DLD1 (cell line): ENCODE measurements around the gene STAT5B.

Source experiments
- in situ Hi-C: cut with HindIII; loops from 2 replicates; pipeline ENCODE4 v1.10.0; 2017; ENCODE audit warnings: low sequenced_read_pairs

The STAT5B gene

GRCh38 chr17:42276359-42276608, at the start of gene STAT5B:
STAT5B (minus strand) TSS chr17:42276391; CDS start chr17:42232127, 44,264 bp downstream.
- in situ Hi-C loops = no loop called here

DNA sequence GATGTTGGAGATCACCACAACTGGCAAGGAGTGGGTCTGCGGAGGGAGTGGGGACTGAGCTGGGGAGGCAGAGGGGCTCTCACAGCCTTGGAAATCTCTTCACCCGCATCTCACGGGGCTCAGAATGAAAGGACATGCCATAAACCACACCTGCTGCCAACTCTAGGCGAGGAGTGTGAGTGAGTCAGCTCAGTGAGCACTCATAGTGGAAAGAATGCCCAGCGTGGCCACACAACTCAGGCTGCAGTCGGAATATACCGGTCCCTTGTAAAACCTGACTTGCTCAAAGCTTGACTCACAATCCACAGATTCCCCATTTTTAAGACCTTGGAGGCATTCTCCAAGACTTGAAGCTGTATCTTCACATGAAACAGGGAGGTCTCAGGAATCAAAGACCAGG, 48.8 kb upstream of the STAT5B start:
- in situ Hi-C loops = no loop called here

DNA sequence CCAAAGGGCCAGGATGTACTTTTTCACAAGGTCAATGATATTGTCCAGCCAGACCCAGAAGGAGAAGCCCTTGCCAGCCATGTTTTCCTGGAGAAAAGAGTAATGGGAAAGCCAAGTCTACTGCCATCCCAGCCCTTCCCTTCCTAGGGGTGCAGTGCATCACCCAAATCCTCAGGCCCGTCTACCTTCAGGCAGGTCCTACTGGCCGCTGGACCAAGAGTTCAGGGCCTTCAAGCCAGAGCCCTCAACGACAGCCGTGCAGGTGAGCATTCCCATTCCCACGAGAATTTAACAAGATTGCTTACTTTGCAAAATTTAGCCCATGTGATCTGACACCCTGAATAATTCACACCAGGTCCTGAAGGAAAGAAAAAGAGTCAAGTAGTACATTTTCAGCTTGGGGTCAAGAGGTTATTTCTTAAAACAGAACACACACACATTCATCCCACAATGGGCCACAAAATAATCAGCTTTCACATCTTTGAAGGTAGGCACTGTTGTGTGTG, 47.1 kb upstream of the STAT5B start:
- in situ Hi-C loops = loop anchor here (25.0 kb wide), 1 partner anchor 189 kb away; no protein-coding TSS in a partner anchor

DNA sequence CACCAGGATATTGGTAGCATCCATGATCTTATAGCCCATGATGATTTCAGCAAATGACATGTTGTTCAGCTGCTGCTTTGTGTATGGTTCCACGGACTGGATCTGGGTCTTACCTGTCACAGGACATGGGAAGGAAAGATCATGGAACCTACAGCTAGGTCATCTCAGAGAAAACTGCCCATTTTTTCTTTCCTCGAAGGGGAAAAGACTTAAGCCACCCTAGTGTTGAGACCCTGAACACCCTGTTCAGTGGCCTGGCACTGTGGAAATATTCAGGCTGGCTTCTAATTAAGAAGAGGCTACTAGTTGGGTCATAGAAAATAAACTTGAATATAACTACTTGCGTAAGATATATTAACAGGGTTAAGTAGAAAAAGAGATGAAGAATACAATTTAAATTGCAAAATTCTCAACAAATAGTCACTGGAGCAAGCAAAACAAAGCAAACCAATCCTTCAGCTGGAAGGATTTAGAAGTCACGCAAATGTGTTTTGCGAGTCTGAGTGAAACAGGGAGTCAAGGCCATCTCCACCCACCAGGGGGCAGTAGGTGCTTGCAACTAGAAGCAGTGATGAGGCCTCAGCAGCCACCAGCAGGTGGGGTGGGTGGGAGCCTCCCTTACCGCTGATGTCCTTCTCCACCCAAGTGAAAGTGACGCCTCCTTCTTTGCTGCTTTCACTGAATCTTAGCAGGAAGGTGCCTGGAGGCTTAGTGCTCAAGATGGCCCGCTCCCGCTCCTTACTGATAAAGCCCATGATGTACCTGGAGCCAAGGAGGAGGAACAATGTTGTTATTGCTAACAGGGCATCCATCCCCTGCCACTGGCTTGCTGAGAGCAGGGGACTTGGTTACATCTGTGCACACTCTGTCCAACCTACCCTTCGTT, 46.4 kb upstream of the STAT5B start:
- in situ Hi-C loops = loop anchor here (25.0 kb wide), 1 partner anchor 190 kb away; no protein-coding TSS in a partner anchor

- in situ Hi-C loops = loop anchor here (25.0 kb wide), 1 partner anchor 191 kb away; no protein-coding TSS in a partner anchor
Observed at GRCh38 chr17:42321555-42321954, 45.4 kb upstream of the STAT5B start.

DNA sequence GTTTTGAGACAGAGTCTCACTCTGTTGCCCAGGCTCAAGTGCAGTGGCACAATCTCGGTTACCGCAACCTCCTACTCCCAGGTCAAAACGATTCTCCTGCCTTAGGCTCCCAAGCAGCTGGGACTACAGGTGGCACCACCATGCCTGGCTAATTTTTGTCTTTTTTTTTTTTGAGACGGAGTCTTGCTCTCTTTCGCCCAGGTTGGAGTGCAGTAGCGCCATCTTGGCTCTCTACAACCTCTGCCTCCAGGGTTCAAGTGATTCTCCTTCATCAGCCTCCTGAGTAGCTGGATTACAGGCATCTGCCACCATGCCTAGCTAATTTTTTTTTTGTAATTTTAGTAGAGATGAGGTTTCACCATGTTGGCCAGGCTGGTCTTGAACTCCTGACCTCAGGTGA, 41.8 kb upstream of the STAT5B start:
- in situ Hi-C loops = loop anchor here (25.0 kb wide), 1 partner anchor 194 kb away; no protein-coding TSS in a partner anchor

- in situ Hi-C loops = loop anchor here (25.0 kb wide), 1 partner anchor 195 kb away; no protein-coding TSS in a partner anchor
Observed at GRCh38 chr17:42317266-42317845, 41.2 kb upstream of the STAT5B start.

DNA sequence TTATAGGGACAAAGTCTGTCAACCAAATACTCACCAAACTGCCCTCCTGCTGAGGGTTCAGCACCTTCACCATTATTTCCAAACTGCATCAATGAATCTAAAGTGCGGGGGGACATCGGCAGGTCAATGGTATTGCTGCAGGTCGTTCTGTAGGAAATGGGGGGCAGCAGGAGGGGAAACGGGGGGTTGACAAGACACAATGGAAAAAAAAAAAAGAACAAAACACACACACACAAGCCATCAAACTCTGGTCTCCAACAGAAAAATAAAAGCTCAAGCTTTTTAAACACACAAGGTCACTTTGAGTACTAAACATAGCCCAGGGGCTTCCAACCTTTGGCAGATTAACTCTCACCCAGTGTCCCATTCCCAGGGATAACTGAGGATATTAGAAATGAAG, 40.6 kb upstream of the STAT5B start:
- in situ Hi-C loops = loop anchor here (25.0 kb wide), 1 partner anchor 196 kb away; no protein-coding TSS in a partner anchor

GRCh38 chr17:42315402-42316156, 39.4 kb upstream of the STAT5B start:
- in situ Hi-C loops = loop anchor here (25.0 kb wide), 1 partner anchor 197 kb away; no protein-coding TSS in a partner anchor

DNA sequence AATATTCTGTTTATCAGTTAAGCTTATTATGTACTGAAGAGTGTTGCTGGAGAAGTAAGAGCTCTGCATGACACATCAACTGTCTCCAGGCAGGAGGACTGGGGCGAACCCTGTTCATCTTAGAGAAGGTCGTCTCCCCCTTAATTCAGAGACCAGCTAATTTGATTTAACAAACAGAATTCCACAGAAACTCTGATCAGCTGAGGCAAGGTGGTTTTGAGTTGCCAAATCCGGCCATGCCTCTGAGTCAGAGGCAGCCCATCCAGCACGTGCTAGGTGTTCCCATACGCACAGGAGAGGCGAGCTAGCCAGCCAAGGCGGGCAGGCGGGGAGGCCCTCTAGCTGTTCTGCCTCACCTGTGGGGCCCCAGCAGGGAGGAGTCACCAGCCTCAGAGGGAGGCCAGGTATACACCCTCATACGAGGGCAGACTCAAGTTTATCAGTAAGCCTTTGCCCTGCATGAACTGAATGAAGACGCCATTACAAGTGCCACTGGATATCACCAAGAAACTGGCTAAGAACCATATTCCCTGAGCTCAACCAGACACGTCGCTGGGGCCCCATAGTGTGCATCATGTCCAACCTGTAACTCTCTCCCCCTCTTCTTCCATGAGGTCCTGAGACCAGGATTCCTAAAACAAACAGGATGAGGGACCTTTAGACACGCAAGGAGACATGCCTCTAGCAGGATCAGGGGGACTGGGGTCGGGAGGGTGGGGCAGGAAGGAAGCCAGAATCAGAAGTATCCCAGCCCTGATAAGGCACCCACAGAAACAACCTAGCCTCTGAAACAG, 37.8 kb upstream of the STAT5B start:
- in situ Hi-C loops = loop anchor here (25.0 kb wide), 1 partner anchor 198 kb away; no protein-coding TSS in a partner anchor

DNA sequence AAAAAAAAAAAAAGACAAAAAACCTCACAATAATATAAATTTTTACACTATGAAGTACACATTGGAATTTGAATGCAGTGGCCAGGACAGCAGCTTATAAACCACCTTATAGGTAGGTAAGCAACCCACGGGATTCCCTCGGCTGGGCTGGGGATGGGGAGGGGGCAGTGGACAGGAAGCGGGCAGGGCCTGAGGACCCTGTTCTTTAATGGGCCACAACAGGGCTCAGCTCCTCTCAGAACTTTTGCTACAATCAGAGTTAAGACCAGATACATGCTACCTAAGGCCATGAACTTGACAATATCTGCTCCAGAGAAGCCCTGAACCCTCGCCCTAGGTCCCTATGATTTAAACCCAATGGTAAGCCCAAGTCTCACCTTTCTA, 37.2 kb upstream of the STAT5B start:
- in situ Hi-C loops = loop anchor here (25.0 kb wide), 1 partner anchor 199 kb away; no protein-coding TSS in a partner anchor

DNA sequence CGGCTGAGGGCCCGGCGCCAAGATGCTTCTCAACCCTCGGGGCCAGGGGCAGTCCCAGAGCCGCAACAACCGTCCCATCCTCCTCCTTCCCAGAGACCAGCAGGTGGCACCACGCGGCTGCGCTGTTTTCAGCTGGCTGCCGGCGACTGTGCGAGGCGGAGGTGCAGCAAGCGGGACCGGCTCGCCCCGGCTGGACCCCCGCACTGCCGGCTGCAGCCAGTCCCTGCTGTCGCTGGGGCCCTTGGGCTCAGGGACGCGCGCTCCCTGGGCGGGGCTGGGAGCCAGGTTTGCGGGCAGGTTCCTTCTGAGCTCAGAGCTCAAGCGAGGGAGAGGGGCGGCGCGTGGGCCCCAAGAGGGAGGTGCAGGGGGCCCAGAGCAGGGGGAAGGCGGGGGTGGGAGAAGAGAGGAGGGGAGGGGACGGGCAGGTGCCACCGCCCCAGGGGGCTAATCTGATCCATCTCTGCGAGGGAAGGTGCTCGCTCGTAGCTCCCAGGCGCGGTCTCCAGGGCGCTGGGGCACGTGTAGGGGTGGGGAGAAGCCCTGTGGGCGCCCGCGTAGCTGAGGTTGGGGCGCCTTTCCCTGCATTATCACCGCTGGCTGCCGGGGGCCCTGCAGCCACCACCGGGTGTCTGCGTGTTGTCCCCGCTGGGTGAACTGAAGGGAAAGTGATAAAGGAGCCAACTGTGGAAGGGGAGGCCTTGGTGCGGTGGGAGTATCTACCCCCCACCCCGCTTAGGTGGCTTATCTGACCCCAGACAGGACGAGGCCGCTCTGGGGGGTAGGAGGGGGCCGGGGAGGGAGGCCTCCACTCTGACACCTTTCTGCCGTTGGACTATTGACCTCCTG, 36.3 kb upstream of the STAT5B start:
- in situ Hi-C loops = loop anchor here (25.0 kb wide), 1 partner anchor 200 kb away; no protein-coding TSS in a partner anchor

GRCh38 chr17:42312035-42312284, 35.8 kb upstream of the STAT5B start:
- in situ Hi-C loops = loop anchor here (25.0 kb wide), 1 partner anchor 200 kb away; no protein-coding TSS in a partner anchor

GRCh38 chr17:42311240-42312034, 35.2 kb upstream of the STAT5B start:
- in situ Hi-C loops = loop anchor here (25.0 kb wide), 1 partner anchor 201 kb away; no protein-coding TSS in a partner anchor

GRCh38 chr17:42310787-42311215, 34.6 kb upstream of the STAT5B start:
- in situ Hi-C loops = loop anchor here (25.0 kb wide), 1 partner anchor 202 kb away; no protein-coding TSS in a partner anchor

GRCh38 chr17:42309986-42310786, 34.0 kb upstream of the STAT5B start:
- in situ Hi-C loops = loop anchor here (25.0 kb wide), 1 partner anchor 202 kb away; no protein-coding TSS in a partner anchor

GRCh38 chr17:42309142-42309541, 33.0 kb upstream of the STAT5B start:
- in situ Hi-C loops = loop anchor here (25.0 kb wide), 1 partner anchor 203 kb away; no protein-coding TSS in a partner anchor
